GM18508 (cell line): ENCODE measurements around the gene PTPRN2.
"Not testable (repeated sequence)": the region's sequence is repeated elsewhere in the genome, so short reads cannot be mapped to it uniquely, and the experiment has no call there.

Experiments
- ATAC-seq: cut with Tn5 transposase; IDR thresholded peaks from one replicate; pipeline ENCODE4 v1.9.1; 2021; ENCODE audit warnings: moderate number of reproducible peaks; ENCODE audit not compliant: insufficient read depth, unreplicated experiment

Gene PTPRN2

GRCh38 chr7:158587162-158588084 is at the start of gene PTPRN2:
PTPRN2 (minus strand) TSS chr7:158587823.
- ATAC-seq, result no peak

- ATAC-seq, result peak; percentile 73
These were observed 45.7 kb upstream of the PTPRN2 start for GRCh38 chr7:158633055-158633956.

- no peak for ATAC-seq
These were observed 44.1 kb upstream of the PTPRN2 start for GRCh38 chr7:158631574-158632195.

GRCh38 chr7:158626289-158626688 is 38.7 kb upstream of the PTPRN2 start:
- not testable (repeated sequence) for ATAC-seq

- no peak for ATAC-seq
These were observed 35.6 kb upstream of the PTPRN2 start for GRCh38 chr7:158623241-158623640.

- ATAC-seq, result no peak
These were observed 33.3 kb upstream of the PTPRN2 start for GRCh38 chr7:158620839-158621441.

GRCh38 chr7:158620418-158620817 is 32.8 kb upstream of the PTPRN2 start:
- ATAC-seq, result no peak

GRCh38 chr7:158618745-158619140 is 31.1 kb upstream of the PTPRN2 start:
- no peak for ATAC-seq

GRCh38 chr7:158617737-158618128 is 30.1 kb upstream of the PTPRN2 start:
- ATAC-seq, result no peak

GRCh38 chr7:158616050-158616449 is 28.4 kb upstream of the PTPRN2 start:
- no peak for ATAC-seq

- ATAC-seq, result no peak
These were observed 27.1 kb upstream of the PTPRN2 start for GRCh38 chr7:158614700-158615099.

GRCh38 chr7:158613481-158613880 is 25.9 kb upstream of the PTPRN2 start:
- peak; percentile 72 for ATAC-seq

GRCh38 chr7:158612546-158612945 is 24.9 kb upstream of the PTPRN2 start:
- ATAC-seq, result no peak

- no peak for ATAC-seq
These were observed 23.9 kb upstream of the PTPRN2 start for GRCh38 chr7:158611541-158611940.

- no peak for ATAC-seq
These were observed 21.8 kb upstream of the PTPRN2 start for GRCh38 chr7:158609313-158609974.

GRCh38 chr7:158607563-158607962 is 19.9 kb upstream of the PTPRN2 start:
- no peak for ATAC-seq

- no peak for ATAC-seq
These were observed 19.2 kb upstream of the PTPRN2 start for GRCh38 chr7:158606671-158607424.

GRCh38 chr7:158606129-158606528 is 18.5 kb upstream of the PTPRN2 start:
- ATAC-seq, result no peak
